GM21786 (cell line): ENCODE data around the gene CCNJL.

Source experiments
- ATAC-seq: cut with Tn5 transposase; IDR thresholded peaks from one replicate; pipeline ENCODE4 v1.9.1; 2021; ENCODE audit not compliant: unreplicated experiment

The CCNJL gene

GRCh38 chr5:160230686-160231527, 81.5 kb downstream of the CCNJL start:
- ATAC-seq: peak; percentile 55

DNA sequence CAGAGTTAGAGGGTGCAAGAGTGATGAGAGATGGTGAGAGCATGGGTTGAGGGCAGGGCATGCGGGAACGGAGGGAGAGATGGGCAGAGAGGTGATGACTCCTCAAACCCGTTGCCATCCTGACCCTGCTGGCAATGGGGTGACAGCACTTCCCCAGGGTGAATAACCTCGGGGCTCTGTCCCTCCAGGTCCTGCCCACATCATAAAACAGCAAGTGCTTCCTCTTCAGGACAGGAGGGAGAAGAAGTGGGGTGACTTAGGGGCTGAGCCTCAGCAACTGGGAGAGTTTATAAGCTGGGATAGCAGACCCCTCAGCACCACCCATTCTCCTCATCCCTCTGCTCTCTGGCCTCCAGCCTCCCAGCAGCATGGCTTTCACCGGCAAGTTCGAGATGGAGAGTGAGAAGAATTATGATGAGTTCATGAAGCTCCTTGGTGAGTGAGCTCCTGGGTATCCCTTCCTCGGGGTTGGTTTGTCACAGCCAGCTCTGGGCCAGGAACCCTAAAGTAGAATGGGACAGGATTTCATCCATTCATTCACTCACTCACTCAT, 83.1 kb downstream of the CCNJL start, which contains the start of gene FABP6:
TSS of gene FABP6 (plus strand) at position 317 of the 553 bp plus-strand sequence. CDS start at position 369, 52 bp downstream.
- no peak for ATAC-seq

- ATAC-seq: no peak
Observed at GRCh38 chr5:160227012-160227411, 85.4 kb downstream of the CCNJL start.

GRCh38 chr5:160221082-160221481, 91.3 kb downstream of the CCNJL start:
- ATAC-seq: peak; percentile 69

- ATAC-seq: no peak
Observed at GRCh38 chr5:160219356-160219755, 93.0 kb downstream of the CCNJL start.

DNA sequence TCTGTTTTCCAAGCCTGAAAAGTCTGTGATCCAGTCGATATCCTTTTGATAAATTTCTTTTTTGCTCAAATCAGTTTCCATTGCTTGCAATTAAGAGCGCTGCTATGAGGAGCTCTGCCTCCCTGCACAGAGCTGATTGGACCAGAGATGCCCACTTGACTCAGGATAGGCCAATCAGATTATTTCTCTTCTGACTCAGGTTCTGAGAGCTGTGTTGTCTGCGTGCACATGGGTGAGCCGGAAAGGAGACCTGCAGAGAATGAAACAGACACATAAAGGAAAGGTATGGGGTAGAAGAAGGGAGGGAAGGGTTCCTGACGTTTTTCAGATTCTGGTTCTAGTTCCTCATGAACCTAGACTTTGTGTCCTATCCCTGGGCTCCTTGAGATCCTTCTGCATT, 98.8 kb downstream of the CCNJL start:
- no peak for ATAC-seq

- ATAC-seq: no peak
Observed at GRCh38 chr5:160211352-160211751, 101.0 kb downstream of the CCNJL start.

- no peak for ATAC-seq
Observed at GRCh38 chr5:160210606-160211005, 101.8 kb downstream of the CCNJL start.

DNA sequence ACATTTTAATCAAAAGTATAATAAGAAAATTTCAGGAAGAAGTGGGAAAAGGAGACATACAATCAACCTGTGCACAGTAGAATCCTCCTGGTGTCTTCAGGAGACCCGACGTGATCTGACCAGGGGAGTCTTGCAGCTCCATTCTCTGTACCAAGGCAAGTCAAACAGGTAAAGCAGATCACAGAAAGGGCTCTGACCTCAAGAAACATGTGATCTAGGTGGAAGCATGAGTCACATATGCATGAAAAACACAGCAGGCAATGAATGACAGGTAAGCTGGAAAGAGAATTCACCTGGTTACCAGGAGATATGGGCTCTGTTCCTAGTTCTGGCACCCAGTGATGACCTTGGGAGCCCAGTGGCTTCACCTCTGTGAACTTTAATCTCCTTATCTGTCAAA, 102.4 kb downstream of the CCNJL start:
- ATAC-seq: no peak

GRCh38 chr5:160207061-160207460, 105.3 kb downstream of the CCNJL start:
- ATAC-seq: no peak
